Heart right ventricle (tissue), 16 donors: ENCODE measurements around the gene PPM1H. TPM values are rescaled to one million over a fixed set of nuclear protein-coding genes. Genes with fewer than 3 reads are reported as not detected.

Experiments used
- ATAC-seq, 8 donors: fragments of 200-7000 bp; cut with Tn5 transposase; one replicate each; pipeline ENCODE4 v1.9.1; 2020; ENCODE audit warnings: mild to moderate bottlenecking in 8 of 8, moderate library complexity in 8 of 8, moderate number of reproducible peaks in 1 of 8
- DNase-seq, 2 donors: peaks; one replicate each; pipeline ENCODE4 v3.0.0-alpha.2; 2020
- H3K27ac ChIP-seq, 10 donors: fragments of 200-600 bp; sonication (generic) in 2 of 10; one replicate each; pipeline versions ENCODE4 v1.5.0 to v1.8.0; 2020 to 2022; ENCODE audit warnings: mild to moderate bottlenecking in 3 of 10
- H3K27me3 ChIP-seq, 7 donors: fragments of 200-600 bp; one replicate each; pipeline ENCODE4 v1.8.0; 2021 to 2022; ENCODE audit warnings: mild to moderate bottlenecking in 2 of 7
- H3K36me3 ChIP-seq, 9 donors: fragments of 200-600 bp; sonication (generic) in 1 of 9; one replicate each; pipeline versions ENCODE4 v1.5.0 to v1.8.0; 2020 to 2022; ENCODE audit warnings: mild to moderate bottlenecking in 2 of 9
- H3K4me1 ChIP-seq, 9 donors: fragments of 200-600 bp; sonication (generic) in 1 of 9; one replicate each; pipeline versions ENCODE4 v1.5.0 to v1.8.0; 2020 to 2022; ENCODE audit warnings: mild to moderate bottlenecking in 4 of 9
- H3K4me3 ChIP-seq, 10 donors: fragments of 200-600 bp; sonication (generic) in 2 of 10; one replicate each; pipeline versions ENCODE4 v1.5.0 to v1.8.0; 2020 to 2022; ENCODE audit warnings: mild to moderate bottlenecking in 7 of 10, moderate library complexity in 2 of 10
- H3K9me3 ChIP-seq, 11 donors: fragments of 200-600 bp in 10 of 11; sonication (generic) in 2 of 11; one replicate each; pipeline versions ENCODE4 v1.5.0 to v1.8.0; 2013 to 2022; ENCODE audit warnings: mild to moderate bottlenecking in 2 of 11, control low read depth in 1 of 11, moderate library complexity in 1 of 11
- CTCF ChIP-seq, 9 donors: fragments of 200-600 bp; sonication (generic) in 2 of 9; IDR thresholded peaks; one replicate each; pipeline versions ENCODE4 v1.5.0 to v1.8.0; 2021 to 2022; ENCODE audit warnings: antibody characterized with exemption in 9 of 9, mild to moderate bottlenecking in 5 of 9, moderate library complexity in 1 of 9
- WGBS, 2 donors: extraction: QIAGEN DNeasy Blood & Tissue Kit; methylation state at CpG; one replicate each; pipeline ENCODE4 v1.1.7; 2013; ENCODE audit warnings: inconsistent platforms in 1 of 2; 5-methylcytosine and 5-hydroxymethylcytosine counted together
- intact Hi-C, 10 donors: fragments of 100-400 bp; cut with DNase I; formaldehyde crosslinking; loops; one replicate each; pipeline versions ENCODE4 v1.11.1 to v1.14.2; 2022
- polyA plus RNA-seq, 2 donors: library from polyadenylated mRNA; stranded (reverse); fragments of 200-250 nt; gene quantifications; one replicate each; pipeline ENCODE4 v1.2.3, GENCODE V29; 2013
- total RNA-seq, 10 donors: library from RNA; stranded (reverse); fragmentation: NEBNext Ultra II Directional in 3 of 10; extraction: Animal tissue kit (Norgen Biotek cat#: 25700) in 3 of 10; gene quantifications; one replicate each; pipeline versions ENCODE4 v1.2.1 to v1.2.4, GENCODE V29; 2021 to 2023
- donor health status: Arrhythmogenic right ventricular cardiomyopathy.
- donor health status: ischemic (EF 13 %, LVEDD 7.1; RV severe dilation, severe dysfunction).
- donor health status: healthy with polysubstance abuse.
- donor health status: DM: no; HTN: yes; CAD: no.
- donor health status: DM: no; HTN: no; CAD: no.
- donor health status: ischemic (EF 25% LVEDD 6.9; RV normal size, moderate dysfunction).
- donor health status: ischemic (EF 25% LVEDD 5.7; RV mildly dilated, moderate dysfunction).
- donor health status: healthy.
- donor health status: DM: yes; HTN: yes; CAD: no.
- donor health status: Ischemic cardiomyopathy.
- donor health status: ischemic (EF 35%, LVEDD 5.7; RV mildly dilated, moderate dysfunction).
- donor health status: nonischemic (EF 11% LVEDD 7.7; RV severe dilation, severe dysfunction).
- donor health status: DM: yes; HTN: yes; CAD: no.
- donor health status: PGD.
- donor health status: ischemic (EF 29% LVEDD 5.4; RV normal size, mild dysfunction).
- donor health status: nonischemic (EF 23%, LVEDD 6.1; RV moderate dilation, normal function).

PPM1H gene
- total and polyA plus RNA-seq, 12 donors, result 0.62 to 7.1 (median 5.3) TPM

DNA sequence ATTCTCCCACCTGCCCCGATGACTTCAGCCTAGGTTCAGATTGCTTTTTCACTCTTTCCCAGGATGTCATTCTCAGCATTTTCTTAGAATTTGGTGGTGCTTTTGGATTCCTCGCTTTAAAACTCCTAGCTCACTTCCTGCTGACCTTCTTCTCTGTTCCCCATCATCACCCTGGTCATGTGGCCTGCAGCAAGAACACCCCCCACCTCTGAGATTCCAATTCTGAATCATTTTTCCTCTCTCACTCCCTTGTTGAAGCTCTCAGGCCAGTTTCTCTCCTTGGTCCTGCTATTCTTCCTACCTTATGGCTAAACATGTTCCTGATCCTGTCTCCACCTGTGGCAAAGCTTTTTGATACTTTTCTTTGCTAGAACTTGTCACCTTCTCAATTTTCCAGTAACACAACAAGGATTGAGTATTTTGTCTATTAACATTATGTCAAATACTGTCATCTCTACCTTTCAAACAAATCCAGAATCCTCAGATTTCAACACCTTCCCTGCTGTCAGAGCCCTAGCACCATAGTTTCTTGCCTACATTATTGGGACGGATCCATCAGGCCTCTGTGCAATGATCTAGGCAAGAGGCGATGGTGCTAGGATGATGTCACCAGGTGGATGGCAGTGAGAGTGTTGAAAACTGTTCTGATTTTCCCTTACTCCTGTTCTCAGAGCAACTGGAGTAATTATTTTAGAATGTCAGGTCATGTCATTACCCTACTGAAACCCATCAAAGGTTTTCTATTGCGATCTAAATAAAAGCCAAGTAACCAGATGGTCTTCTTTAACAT is 234.7 kb downstream of the PPM1H start:
- peak overlapping the region in 1 of 10 donors; percentile 27 for H3K27ac ChIP-seq
- H3K9me3 ChIP-seq, result no peaks in the 10 kb centered on the region
- H3K4me3 ChIP-seq, result no peak overlapping the region
- H3K4me1 ChIP-seq, result peaks cover 9 to 78% (median 38%) of the 10 kb centered on the region in 9 donors
- 93 to 96% methylated on average over 5 of the region's 5 CpGs for WGBS, 2 donors
- no peaks in the 10 kb centered on the region for H3K27me3 ChIP-seq
- intact Hi-C loops, result loop anchor here in 1 of 10 donors (5.0 to 10.0 kb wide), 2 partner anchors 65 to 98 kb away; no protein-coding TSS in a partner anchor
- DNase-seq (no peak), ATAC-seq (no peak)
- TF ChIP-seq CTCF (IDR thresholded peaks at IDR 0.05), result no peak
- no peaks in the 10 kb centered on the region for H3K36me3 ChIP-seq

- Histone ChIP-seq H3K27ac (peak overlapping the region in 7 of 10 donors; percentile 12 to 83 (median 47)), H3K9me3 (no peaks in the 10 kb centered on the region), H3K4me3 (no peak overlapping the region), H3K27me3 (no peaks in the 10 kb centered on the region), H3K36me3 (peaks cover 0 to under 1% (median 0%) of the 10 kb centered on the region in 9 donors), H3K4me1 (peaks cover 8 to 73% (median 31%) of the 10 kb centered on the region in 9 donors)
- intact Hi-C loops, result loop anchor here in 2 of 10 donors (2.0 to 10.0 kb wide), 2 partner anchors 54 to 88 kb away; no protein-coding TSS in a partner anchor
- ATAC-seq, result no peak
- DNase-seq, result no peak
- no peak for TF ChIP-seq CTCF (IDR thresholded peaks at IDR 0.05)
Observed at GRCh38 chr12:62698701-62699101, 236.2 kb downstream of the PPM1H start.

DNA sequence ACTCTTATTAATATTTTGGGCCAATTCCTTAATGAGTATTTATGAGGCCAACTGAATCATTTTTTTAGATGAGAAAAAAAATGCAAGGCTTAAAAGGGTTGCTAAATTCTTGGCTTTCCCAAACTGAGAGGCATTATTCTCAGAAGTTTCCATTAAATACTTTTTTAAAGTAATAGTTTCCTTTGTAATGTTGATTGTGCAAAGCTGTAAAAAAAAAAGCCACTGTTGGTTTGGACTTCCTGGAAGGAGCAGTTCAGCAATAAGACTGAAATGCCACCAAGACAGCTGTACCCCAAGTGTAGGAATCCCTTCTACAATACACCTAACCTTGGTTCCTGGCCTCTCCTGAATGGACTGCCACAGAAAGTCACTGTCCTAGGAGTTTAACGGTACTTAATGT is 237.1 kb downstream of the PPM1H start:
- Histone ChIP-seq H3K27me3 (no peaks in the 10 kb centered on the region), H3K36me3 (peaks cover 0 to 9% (median 0%) of the 10 kb centered on the region in 9 donors), H3K9me3 (no peaks in the 10 kb centered on the region), H3K4me1 (peaks cover under 1 to 65% (median 23%) of the 10 kb centered on the region in 9 donors), H3K4me3 (no peak overlapping the region), H3K27ac (peak overlapping the region in 7 of 10 donors; percentile 12 to 83 (median 47))
- intact Hi-C loops, result loop anchor here in 2 of 10 donors (2.0 to 10.0 kb wide), 2 partner anchors 53 to 89 kb away; no protein-coding TSS in a partner anchor
- TF ChIP-seq CTCF (IDR thresholded peaks at IDR 0.05), result no peak
- ATAC-seq (peak in 1 of 8 donors; percentile 28), DNase-seq (no peak)
- 78 to 97% methylated on average over 1 of the region's 1 CpG for WGBS, 2 donors

DNA sequence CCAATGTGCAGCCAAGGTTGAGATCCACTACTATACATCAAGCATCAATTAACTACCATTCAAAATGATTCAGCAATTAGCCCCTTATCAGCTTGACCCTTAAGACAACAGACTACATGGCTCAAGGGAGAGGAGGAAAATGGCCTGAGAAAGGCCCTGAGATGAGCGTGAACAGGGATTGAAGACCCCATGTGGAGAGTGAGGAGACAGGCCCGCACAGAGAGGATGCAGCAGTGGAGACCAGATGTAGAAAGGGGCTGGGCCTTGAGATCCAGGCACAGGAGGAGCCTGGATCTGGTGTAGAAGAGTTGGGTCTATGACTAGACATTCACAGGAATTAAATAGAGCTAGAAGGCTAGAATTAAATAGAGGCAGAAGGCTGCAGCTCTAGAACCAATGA is 239.3 kb downstream of the PPM1H start:
- no peak for TF ChIP-seq CTCF (IDR thresholded peaks at IDR 0.05)
- no peak for DNase-seq
- Histone ChIP-seq H3K27me3 (no peaks in the 10 kb centered on the region), H3K4me1 (peaks cover 0 to 49% (median 10%) of the 10 kb centered on the region in 9 donors), H3K27ac (no peak overlapping the region), H3K9me3 (no peaks in the 10 kb centered on the region), H3K4me3 (no peak overlapping the region), H3K36me3 (peaks cover 0 to 18% (median 0%) of the 10 kb centered on the region in 9 donors)
- 92 to 93% methylated on average over 2 of the region's 2 CpGs for WGBS, 2 donors
- no peak for ATAC-seq
- intact Hi-C loops, result loop anchor here in 1 of 10 donors (10.0 kb wide), 1 partner anchor 51 kb away; no protein-coding TSS in a partner anchor
